Measurements from ENCODE around the gene KIRREL3. TPM values are rescaled to one million over a fixed set of nuclear protein-coding genes. Genes with fewer than 3 reads are reported as not detected.

The KIRREL3 gene
- total and polyA plus RNA-seq, 2 experiments from 2014 or later = 16.1 to 35.6 TPM

DNA sequence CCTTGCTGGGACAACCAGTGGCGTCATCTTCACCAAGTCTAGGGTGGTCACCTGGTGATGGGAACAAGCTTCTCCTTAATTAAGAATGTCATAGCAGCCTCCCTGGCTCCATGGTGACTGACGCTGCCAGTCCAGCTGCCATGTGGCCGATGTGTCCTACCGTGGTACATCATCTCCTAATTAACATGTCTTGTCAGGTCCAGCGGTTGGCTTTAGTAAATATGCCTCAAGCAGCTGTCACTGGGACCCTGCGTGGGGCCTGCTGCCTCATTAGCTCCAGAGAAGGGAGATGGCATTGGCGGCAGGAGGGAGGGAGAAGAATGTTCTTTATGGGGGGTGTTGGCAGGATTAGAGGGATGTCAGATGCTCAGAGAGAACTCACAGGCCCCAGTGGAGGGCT, 373.1 kb downstream of the KIRREL3 start:
- no peaks in the 10 kb centered on the region for H3K36me3 ChIP-seq (ENCODE audit: low read depth)
- no peaks in the 10 kb centered on the region for H3K9me2 ChIP-seq (ENCODE audit: insufficient read depth)
- H2AFZ ChIP-seq = no peak overlapping the region
- H3K79me2 ChIP-seq (ENCODE audit: insufficient read depth) = no peaks in the 10 kb centered on the region
- H3K27me3 ChIP-seq (replicated peaks; ENCODE audit: insufficient read depth) = no peaks in the 10 kb centered on the region
- no peaks in the 10 kb centered on the region for H3K9me3 ChIP-seq (ENCODE audit: low read depth)
- H3K4me1 ChIP-seq (ENCODE audit: insufficient read depth) = peaks cover 18% of the 10 kb centered on the region
- no peaks in the 10 kb centered on the region for H4K20me1 ChIP-seq (ENCODE audit: insufficient read depth)
- H3K4me3 ChIP-seq = no peak overlapping the region
- TF ChIP-seq EZH2 (IDR thresholded peaks at IDR 0.05; ENCODE audit: insufficient read depth, poor library complexity, severe bottlenecking) (no peak), EZH2phosphoT487 (IDR thresholded peaks at IDR 0.05; ENCODE audit: insufficient read depth, low read depth) (no peak)
- in situ Hi-C loops (cut with MboI) = no loop called here
- H3F3A ChIP-seq (ENCODE audit: insufficient read depth) = peaks cover 20% of the 10 kb centered on the region
- DNase-seq = no peak
- WGBS, 2 experiments (ENCODE audit: low coverage in 1 of 2, low lambda C conversion rate in 2 of 2, missing lambda C conversion rate in 2 of 2) = 93 to 94% methylated on average over 7 of the region's 7 CpGs
- H3K27ac ChIP-seq = no peak overlapping the region
- no peak overlapping the region for H3K9ac ChIP-seq
- H3K4me2 ChIP-seq (ENCODE audit: unreplicated experiment) = no peak overlapping the region

GRCh38 chr11:126624506-126624905, 376.1 kb downstream of the KIRREL3 start:
- no peak for TF ChIP-seq EZH2phosphoT487 (IDR thresholded peaks at IDR 0.05; ENCODE audit: insufficient read depth, low read depth)
- no peak for TF ChIP-seq EZH2 (IDR thresholded peaks at IDR 0.05; ENCODE audit: insufficient read depth, poor library complexity, severe bottlenecking)
- no peaks in the 10 kb centered on the region for H3K9me2 ChIP-seq (ENCODE audit: insufficient read depth)
- in situ Hi-C loops (cut with MboI) = loop anchor here (25.0 kb wide), 1 partner anchor 713 kb away; no protein-coding TSS in a partner anchor
- H2AFZ ChIP-seq = no peak overlapping the region
- H3K4me1 ChIP-seq (ENCODE audit: insufficient read depth) = peaks cover 14% of the 10 kb centered on the region
- H3K79me2 ChIP-seq (ENCODE audit: insufficient read depth) = no peaks in the 10 kb centered on the region
- H3K9me3 ChIP-seq (ENCODE audit: low read depth) = no peaks in the 10 kb centered on the region
- H3F3A ChIP-seq (ENCODE audit: insufficient read depth) = peaks cover 12% of the 10 kb centered on the region
- H3K27me3 ChIP-seq (replicated peaks; ENCODE audit: insufficient read depth) = no peaks in the 10 kb centered on the region
- 34 to 35% methylated on average over 7 of the region's 7 CpGs for WGBS, 2 experiments (ENCODE audit: low coverage in 1 of 2, low lambda C conversion rate in 2 of 2, missing lambda C conversion rate in 2 of 2)
- H4K20me1 ChIP-seq (ENCODE audit: insufficient read depth) = no peaks in the 10 kb centered on the region
- H3K9ac ChIP-seq = no peak overlapping the region
- H3K27ac ChIP-seq = no peak overlapping the region
- DNase-seq = peak; percentile 29
- H3K4me3 ChIP-seq = no peak overlapping the region
- H3K36me3 ChIP-seq (ENCODE audit: low read depth) = no peaks in the 10 kb centered on the region
- H3K4me2 ChIP-seq (ENCODE audit: unreplicated experiment) = no peak overlapping the region

DNA sequence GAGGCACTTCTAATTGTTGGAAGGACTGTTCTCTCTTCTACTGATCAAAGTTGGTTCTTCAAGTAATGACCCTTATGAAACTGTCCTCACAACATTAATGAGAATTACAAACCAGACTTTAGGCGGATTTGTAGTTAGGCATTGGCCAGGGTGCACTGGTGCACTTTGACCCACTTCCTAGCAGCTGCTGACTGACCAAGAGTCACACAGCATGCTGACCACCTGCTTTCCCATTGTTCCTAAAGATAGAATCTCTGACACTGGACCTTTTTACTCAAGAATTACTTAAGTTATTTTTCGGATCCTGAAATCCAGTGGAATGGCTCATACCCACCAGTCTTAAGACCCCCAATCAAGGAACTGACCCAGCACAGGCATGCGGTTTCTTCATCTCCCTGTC, 381.1 kb downstream of the KIRREL3 start:
- H3K27ac ChIP-seq = no peak overlapping the region
- no peak overlapping the region for H3K9ac ChIP-seq
- H3K79me2 ChIP-seq (ENCODE audit: insufficient read depth) = no peaks in the 10 kb centered on the region
- no peaks in the 10 kb centered on the region for H3K9me3 ChIP-seq (ENCODE audit: low read depth)
- H3K4me3 ChIP-seq = no peak overlapping the region
- H3K36me3 ChIP-seq (ENCODE audit: low read depth) = no peaks in the 10 kb centered on the region
- WGBS, 2 experiments (ENCODE audit: low coverage in 1 of 2, low lambda C conversion rate in 2 of 2, missing lambda C conversion rate in 2 of 2) = 90 to 96% methylated on average over 3 of the region's 3 CpGs
- in situ Hi-C loops (cut with MboI) = loop anchor here (10.0 to 25.0 kb wide), 2 partner anchors 365 to 718 kb away; no protein-coding TSS in a partner anchor
- H3F3A ChIP-seq (ENCODE audit: insufficient read depth) = no peaks in the 10 kb centered on the region
- no peaks in the 10 kb centered on the region for H3K9me2 ChIP-seq (ENCODE audit: insufficient read depth)
- DNase-seq = no peak
- no peaks in the 10 kb centered on the region for H4K20me1 ChIP-seq (ENCODE audit: insufficient read depth)
- no peaks in the 10 kb centered on the region for H3K27me3 ChIP-seq (replicated peaks; ENCODE audit: insufficient read depth)
- H3K4me2 ChIP-seq (ENCODE audit: unreplicated experiment) = no peak overlapping the region
- TF ChIP-seq EZH2 (IDR thresholded peaks at IDR 0.05; ENCODE audit: insufficient read depth, poor library complexity, severe bottlenecking) = no peak
- TF ChIP-seq EZH2phosphoT487 (IDR thresholded peaks at IDR 0.05; ENCODE audit: insufficient read depth, low read depth) = no peak
- no peak overlapping the region for H2AFZ ChIP-seq
- H3K4me1 ChIP-seq (ENCODE audit: insufficient read depth) = no peaks in the 10 kb centered on the region

DNA sequence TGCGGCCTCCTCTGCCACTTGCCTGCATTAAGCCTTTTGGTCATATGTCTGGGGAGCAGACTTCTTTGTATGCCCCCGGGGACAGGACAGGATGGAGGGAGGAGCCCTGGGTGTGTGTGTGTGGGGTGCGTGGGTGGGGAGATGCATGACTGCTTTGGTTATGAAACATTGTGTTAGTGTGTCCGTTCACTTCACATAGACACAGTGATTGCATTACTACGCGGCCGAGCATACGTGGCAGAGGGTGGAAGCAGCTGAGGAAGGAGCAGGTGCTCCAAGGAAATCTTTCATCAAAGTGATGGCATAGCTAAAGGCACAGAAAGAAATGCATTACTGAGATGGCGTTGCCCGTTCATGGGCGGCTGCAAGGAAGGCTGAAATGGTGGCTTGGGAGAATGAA, 384.7 kb downstream of the KIRREL3 start:
- in situ Hi-C loops (cut with MboI) = loop anchor here (10.0 to 25.0 kb wide), 2 partner anchors 369 to 721 kb away; no protein-coding TSS in a partner anchor
- WGBS, 2 experiments (ENCODE audit: low coverage in 1 of 2, low lambda C conversion rate in 2 of 2, missing lambda C conversion rate in 2 of 2) = 84 to 86% methylated on average over 10 to 11 of the region's 11 CpGs
- Histone ChIP-seq H4K20me1 (ENCODE audit: insufficient read depth) (no peaks in the 10 kb centered on the region), H3K36me3 (ENCODE audit: low read depth) (no peaks in the 10 kb centered on the region), H3K27ac (no peak overlapping the region), H2AFZ (no peak overlapping the region), H3K9me3 (ENCODE audit: low read depth) (no peaks in the 10 kb centered on the region), H3K79me2 (ENCODE audit: insufficient read depth) (no peaks in the 10 kb centered on the region), H3K4me2 (ENCODE audit: unreplicated experiment) (no peak overlapping the region), H3K9ac (no peak overlapping the region), H3K4me3 (no peak overlapping the region), H3K9me2 (ENCODE audit: insufficient read depth) (no peaks in the 10 kb centered on the region), H3K27me3 (replicated peaks; ENCODE audit: insufficient read depth) (no peaks in the 10 kb centered on the region), H3K4me1 (ENCODE audit: insufficient read depth) (no peaks in the 10 kb centered on the region), H3F3A (ENCODE audit: insufficient read depth) (no peaks in the 10 kb centered on the region)
- no peak for DNase-seq
- TF ChIP-seq EZH2phosphoT487 (IDR thresholded peaks at IDR 0.05; ENCODE audit: insufficient read depth, low read depth) (no peak), EZH2 (IDR thresholded peaks at IDR 0.05; ENCODE audit: insufficient read depth, poor library complexity, severe bottlenecking) (no peak)

- DNase-seq = no peak
- Histone ChIP-seq H3K36me3 (ENCODE audit: low read depth) (no peaks in the 10 kb centered on the region), H3K27ac (no peak overlapping the region), H4K20me1 (ENCODE audit: insufficient read depth) (no peaks in the 10 kb centered on the region), H3K4me2 (ENCODE audit: unreplicated experiment) (no peak overlapping the region), H3K4me3 (no peak overlapping the region), H3F3A (ENCODE audit: insufficient read depth) (no peaks in the 10 kb centered on the region), H3K79me2 (ENCODE audit: insufficient read depth) (no peaks in the 10 kb centered on the region), H3K9me3 (ENCODE audit: low read depth) (no peaks in the 10 kb centered on the region), H2AFZ (no peak overlapping the region), H3K9ac (no peak overlapping the region), H3K9me2 (ENCODE audit: insufficient read depth) (no peaks in the 10 kb centered on the region), H3K4me1 (ENCODE audit: insufficient read depth) (no peaks in the 10 kb centered on the region), H3K27me3 (replicated peaks; ENCODE audit: insufficient read depth) (no peaks in the 10 kb centered on the region)
- TF ChIP-seq EZH2 (IDR thresholded peaks at IDR 0.05; ENCODE audit: insufficient read depth, poor library complexity, severe bottlenecking) (no peak), EZH2phosphoT487 (IDR thresholded peaks at IDR 0.05; ENCODE audit: insufficient read depth, low read depth) (no peak)
- WGBS, 2 experiments (ENCODE audit: low coverage in 1 of 2, low lambda C conversion rate in 2 of 2, missing lambda C conversion rate in 2 of 2) = 63 to 77% methylated on average over 4 of the region's 4 CpGs
- in situ Hi-C loops (cut with MboI) = loop anchor here (10.0 to 25.0 kb wide), 2 partner anchors 372 to 724 kb away; no protein-coding TSS in a partner anchor
These were observed 387.3 kb downstream of the KIRREL3 start for GRCh38 chr11:126613272-126613671.
